Naive thymus-derived CD8-positive, alpha-beta T cell (primary cell): ENCODE results near the gene KCNK5. TPM values are rescaled to one million over a fixed set of nuclear protein-coding genes. Genes with fewer than 3 reads are reported as not detected.

Source experiments
- ATAC-seq, 2 donors: fragments of 150-1000 bp; cut with Tn5 transposase in 1 of 2; sonication (Bioruptor Pico), chemical (Tn5 transposase) in 1 of 2; 1 replicate in 1 of 2; 2 replicates in 1 of 2; pipeline ENCODE4 v1.10.0; 2021; ENCODE audit warnings: mild to moderate bottlenecking in 2 of 2, moderate library complexity in 2 of 2
- POLR2A ChIA-PET: fragments of 350-600 bp; sonication (Branson Sonifier 250); formaldehyde crosslinking; loops from one replicate; lab custom pipeline; 2021; ENCODE audit warnings: antibody characterized with exemption; lab: Charles Lee
- DNase-seq, 10 donors: peaks; one replicate each; pipeline versions ENCODE4 v3.0.0 to v3.0.0-alpha.2; 2020 to 2022
- H3K27ac Mint-ChIP-seq, 10 donors: one replicate each; pipeline ENCODE4 v1.8.0; 2020 to 2022; ENCODE audit warnings: mild to moderate bottlenecking in 10 of 10, mixed read lengths in 10 of 10, moderate library complexity in 4 of 10, inconsistent platforms in 1 of 10
- H3K27me3 Mint-ChIP-seq, 5 donors: one replicate each; pipeline ENCODE4 v1.8.0; 2021 to 2022; ENCODE audit warnings: mixed read lengths in 5 of 5
- H3K36me3 Mint-ChIP-seq, 3 donors: one replicate each; pipeline ENCODE4 v1.8.0; 2020 to 2022; ENCODE audit warnings: mixed read lengths in 3 of 3, mild to moderate bottlenecking in 2 of 3, inconsistent platforms in 1 of 3
- H3K4me1 Mint-ChIP-seq, 4 donors: one replicate each; pipeline ENCODE4 v1.8.0; 2021 to 2022; ENCODE audit warnings: mixed read lengths in 4 of 4
- H3K4me3 Mint-ChIP-seq, 10 donors: one replicate each; pipeline ENCODE4 v1.8.0; 2020 to 2022; ENCODE audit warnings: mild to moderate bottlenecking in 10 of 10, mixed read lengths in 10 of 10, moderate library complexity in 6 of 10, inconsistent platforms in 1 of 10
- H3K9me3 Mint-ChIP-seq, 9 donors: one replicate each; pipeline ENCODE4 v1.8.0; 2020 to 2022; ENCODE audit warnings: mixed read lengths in 9 of 9, mild to moderate bottlenecking in 3 of 9, inconsistent platforms in 1 of 9, moderate library complexity in 1 of 9
- polyA plus RNA-seq, 3 donors: library from polyadenylated mRNA; unstranded; fragments of 300-500 nt; fragmentation: Illumina TruSeq; gene quantifications; one replicate each; pipeline ENCODE4 v1.2.3, GENCODE V29; 2021
- total RNA-seq, 8 experiments: library from RNA in 2 of 8; stranded (reverse) in 2 of 8; gene quantifications; one replicate each; pipeline ENCODE4 v1.2.3 and lab custom pipeline; 2021 to 2026

Gene KCNK5
- total and polyA plus RNA-seq, 5 experiments from 2014 or later = 0.11 to 0.16 TPM; not detected in 3

DNA sequence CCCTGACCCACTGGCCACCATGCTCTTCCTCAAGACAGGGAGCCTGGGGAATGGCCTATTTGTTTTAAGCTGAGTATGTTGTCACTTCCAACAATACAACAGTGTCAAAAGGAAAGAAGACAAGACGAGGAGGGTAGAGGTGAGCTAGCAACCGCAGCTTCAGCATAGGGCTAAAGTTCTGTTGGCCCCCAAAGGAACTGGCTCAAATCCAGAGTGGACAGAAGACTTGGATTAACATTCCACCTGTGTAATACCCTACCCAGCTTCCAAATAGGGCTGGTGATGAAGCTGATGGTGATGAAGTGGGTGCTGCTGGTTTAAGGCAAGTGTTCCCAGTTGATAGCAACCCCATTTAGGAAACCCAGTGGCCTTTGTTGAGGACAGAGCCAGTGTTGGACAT is 31.7 kb upstream of the KCNK5 start:
- Mint-ChIP-seq H3K9me3 (no peaks in the 10 kb centered on the region), H3K4me1 (peaks cover 0 to 4% (median 3%) of the 10 kb centered on the region in 4 donors), H3K27me3 (peaks cover 4 to 29% (median 10%) of the 10 kb centered on the region in 5 donors), H3K27ac (no peak overlapping the region), H3K36me3 (no peaks in the 10 kb centered on the region), H3K4me3 (no peak overlapping the region)
- DNase-seq (no peak), ATAC-seq (no peak)
- POLR2A ChIA-PET = no interaction called here

- Mint-ChIP-seq H3K9me3 (no peaks in the 10 kb centered on the region), H3K36me3 (no peaks in the 10 kb centered on the region), H3K4me3 (no peak overlapping the region), H3K27me3 (peaks cover 4 to 29% (median 10%) of the 10 kb centered on the region in 5 donors), H3K4me1 (peaks cover 0 to 4% (median 3%) of the 10 kb centered on the region in 4 donors), H3K27ac (no peak overlapping the region)
- DNase-seq = no peak
- ATAC-seq = no peak
- POLR2A ChIA-PET = no interaction called here
These were observed 31.2 kb upstream of the KCNK5 start for GRCh38 chr6:39260456-39260855.

GRCh38 chr6:39256294-39256940 is 27.1 kb upstream of the KCNK5 start:
- H3K4me3 Mint-ChIP-seq = no peak overlapping the region
- peak in 1 of 2 donors; percentile 49 for ATAC-seq

GRCh38 chr6:39254999-39255535 is 25.8 kb upstream of the KCNK5 start:
- H3K9me3 Mint-ChIP-seq = peaks cover 0 to 12% (median 0%) of the 10 kb centered on the region in 9 donors
- DNase-seq (no peak), ATAC-seq (no peak)
- peaks cover 0 to 4% (median 3%) of the 10 kb centered on the region in 4 donors for H3K4me1 Mint-ChIP-seq
- no peak overlapping the region for H3K27ac Mint-ChIP-seq
- peaks cover 0 to 7% (median 4%) of the 10 kb centered on the region in 5 donors for H3K27me3 Mint-ChIP-seq
- POLR2A ChIA-PET = no interaction called here
- no peaks in the 10 kb centered on the region for H3K36me3 Mint-ChIP-seq
- H3K4me3 Mint-ChIP-seq = no peak overlapping the region

More at GRCh38 chr6:39256294-39256940, 27.1 kb upstream of the KCNK5 start:
- POLR2A ChIA-PET = no interaction called here
- Mint-ChIP-seq H3K36me3 (no peaks in the 10 kb centered on the region), H3K27me3 (peaks cover 4 to 19% (median 7%) of the 10 kb centered on the region in 5 donors), H3K27ac (no peak overlapping the region), H3K9me3 (peaks cover 0 to 12% (median 0%) of the 10 kb centered on the region in 9 donors), H3K4me1 (peaks cover 0 to 4% (median 3%) of the 10 kb centered on the region in 4 donors)
- DNase-seq = no peak

DNA sequence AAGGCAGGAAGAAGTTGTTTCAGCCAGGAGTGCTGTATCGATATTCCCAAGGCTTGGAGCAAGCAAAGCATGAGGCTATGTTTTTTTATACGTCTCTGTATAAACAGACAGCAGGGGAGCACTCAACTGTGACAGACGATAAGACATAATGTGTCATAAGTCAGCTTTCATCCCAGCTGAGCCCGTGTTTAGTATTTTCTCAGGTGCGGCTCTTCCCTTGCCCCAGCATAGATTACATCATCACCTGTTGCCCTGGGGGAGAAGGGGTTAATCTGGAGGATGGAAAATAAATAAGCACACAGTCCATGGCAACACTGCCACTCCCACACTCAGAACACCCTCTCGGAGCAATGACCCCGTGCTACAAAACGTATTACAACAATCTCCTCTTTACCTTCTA is 22.1 kb upstream of the KCNK5 start:
- Mint-ChIP-seq H3K27ac (no peak overlapping the region), H3K27me3 (peaks cover 0 to 4% (median 0%) of the 10 kb centered on the region in 5 donors), H3K36me3 (no peaks in the 10 kb centered on the region), H3K9me3 (peaks cover 0 to 12% (median 0%) of the 10 kb centered on the region in 9 donors), H3K4me3 (no peak overlapping the region), H3K4me1 (peaks cover 2 to 8% (median 4%) of the 10 kb centered on the region in 4 donors)
- no peak for ATAC-seq
- DNase-seq = no peak
- POLR2A ChIA-PET = no interaction called here

DNA sequence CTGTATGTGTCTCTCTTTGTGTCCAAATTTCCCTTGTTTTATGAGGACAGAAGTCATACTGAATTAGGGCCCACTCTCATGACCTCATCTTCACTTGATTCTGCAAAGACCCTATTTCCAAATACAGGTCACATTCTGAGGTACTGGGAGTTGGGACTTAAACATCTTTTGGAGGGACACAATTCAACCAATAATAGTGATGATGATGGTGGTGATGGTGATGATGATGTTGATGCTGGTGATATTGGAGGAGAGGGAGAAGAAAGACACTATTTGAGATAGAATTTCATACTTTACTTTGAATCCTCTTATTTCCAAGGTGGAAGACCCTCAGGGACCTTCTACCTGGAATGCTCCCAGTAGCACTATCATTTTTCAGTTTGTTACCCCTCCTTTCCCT is 21.2 kb upstream of the KCNK5 start:
- POLR2A ChIA-PET = no interaction called here
- no peaks in the 10 kb centered on the region for H3K36me3 Mint-ChIP-seq
- ATAC-seq (no peak), DNase-seq (no peak)
- H3K4me3 Mint-ChIP-seq = no peak overlapping the region
- peaks cover 0 to 12% (median 0%) of the 10 kb centered on the region in 9 donors for H3K9me3 Mint-ChIP-seq
- no peak overlapping the region for H3K27ac Mint-ChIP-seq
- peaks cover 0 to 6% (median 3%) of the 10 kb centered on the region in 4 donors for H3K4me1 Mint-ChIP-seq
- peaks cover 0 to 4% (median 0%) of the 10 kb centered on the region in 5 donors for H3K27me3 Mint-ChIP-seq

GRCh38 chr6:39249278-39249677 is 20.0 kb upstream of the KCNK5 start:
- POLR2A ChIA-PET = no interaction called here
- Mint-ChIP-seq H3K36me3 (no peaks in the 10 kb centered on the region), H3K4me1 (peaks cover 0 to 6% (median 3%) of the 10 kb centered on the region in 4 donors), H3K4me3 (no peak overlapping the region), H3K27ac (no peak overlapping the region), H3K27me3 (peaks cover 0 to 4% (median 0%) of the 10 kb centered on the region in 5 donors), H3K9me3 (peaks cover 0 to 7% (median 0%) of the 10 kb centered on the region in 9 donors)
- ATAC-seq = no peak
- no peak for DNase-seq

DNA sequence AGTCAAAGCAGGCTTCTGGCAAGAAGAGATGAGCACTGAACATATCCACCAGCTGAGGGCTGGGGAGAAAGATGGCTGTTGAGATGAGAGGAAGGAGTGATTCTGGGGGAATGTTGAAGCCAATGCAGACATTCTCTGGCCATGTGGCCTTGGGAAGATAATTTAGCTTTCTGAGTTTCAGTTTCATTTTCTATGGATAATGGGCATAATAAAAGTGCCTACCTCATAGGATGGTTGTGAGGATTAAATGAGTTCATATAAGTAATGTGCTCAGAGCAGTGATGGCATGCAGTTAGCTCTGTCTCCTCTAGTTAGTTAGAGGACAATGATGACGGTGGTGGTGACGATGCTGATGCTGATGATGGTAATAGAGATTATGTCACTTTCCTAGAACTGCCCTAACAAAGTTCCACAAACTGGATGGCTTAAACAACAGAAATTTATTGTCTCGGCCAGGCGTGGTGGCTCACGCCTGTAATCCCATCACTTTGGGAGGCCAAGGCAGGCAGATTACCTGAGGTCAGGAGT is 18.5 kb upstream of the KCNK5 start:
- Mint-ChIP-seq H3K36me3 (no peaks in the 10 kb centered on the region), H3K4me1 (peaks cover 0 to 6% (median 3%) of the 10 kb centered on the region in 4 donors), H3K4me3 (no peak overlapping the region), H3K27ac (no peak overlapping the region), H3K9me3 (no peaks in the 10 kb centered on the region), H3K27me3 (peaks cover 0 to 4% (median 0%) of the 10 kb centered on the region in 5 donors)
- POLR2A ChIA-PET = no interaction called here
- ATAC-seq (no peak), DNase-seq (no peak)

GRCh38 chr6:39243809-39244208 is 14.5 kb upstream of the KCNK5 start:
- ATAC-seq (no peak), DNase-seq (no peak)
- Mint-ChIP-seq H3K9me3 (no peaks in the 10 kb centered on the region), H3K4me1 (peaks cover 0 to 6% (median 3%) of the 10 kb centered on the region in 4 donors), H3K36me3 (no peaks in the 10 kb centered on the region), H3K27ac (no peak overlapping the region), H3K4me3 (no peak overlapping the region), H3K27me3 (peaks cover 0 to 1% (median 0%) of the 10 kb centered on the region in 5 donors)
- POLR2A ChIA-PET = no interaction called here

- peaks cover 0 to 1% (median 0%) of the 10 kb centered on the region in 5 donors for H3K27me3 Mint-ChIP-seq
These were observed 11.0 kb upstream of the KCNK5 start for GRCh38 chr6:39240155-39240757.

GRCh38 chr6:39239527-39240154 is 10.4 kb upstream of the KCNK5 start:
- DNase-seq (no peak), ATAC-seq (no peak)
- Mint-ChIP-seq H3K27me3 (peaks cover 0 to 1% (median 0%) of the 10 kb centered on the region in 5 donors), H3K36me3 (no peaks in the 10 kb centered on the region), H3K27ac (no peak overlapping the region), H3K4me1 (no peaks in the 10 kb centered on the region), H3K9me3 (no peaks in the 10 kb centered on the region), H3K4me3 (no peak overlapping the region)
- POLR2A ChIA-PET = no interaction called here

More at GRCh38 chr6:39240155-39240757, 11.0 kb upstream of the KCNK5 start:
- DNase-seq (no peak), ATAC-seq (no peak)
- no peaks in the 10 kb centered on the region for H3K9me3 Mint-ChIP-seq
- H3K27ac Mint-ChIP-seq = no peak overlapping the region
- H3K36me3 Mint-ChIP-seq = no peaks in the 10 kb centered on the region
- H3K4me1 Mint-ChIP-seq = no peaks in the 10 kb centered on the region
- no peak overlapping the region for H3K4me3 Mint-ChIP-seq
- POLR2A ChIA-PET = no interaction called here

GRCh38 chr6:39236742-39237141 is 7.5 kb upstream of the KCNK5 start:
- Mint-ChIP-seq H3K4me3 (no peak overlapping the region), H3K27me3 (peaks cover 0 to 3% (median 0%) of the 10 kb centered on the region in 5 donors), H3K4me1 (no peaks in the 10 kb centered on the region), H3K9me3 (no peaks in the 10 kb centered on the region), H3K27ac (no peak overlapping the region), H3K36me3 (no peaks in the 10 kb centered on the region)
- ATAC-seq (no peak), DNase-seq (no peak)
- POLR2A ChIA-PET = no interaction called here
